Activated CD8-positive, alpha-beta memory T cell treated with anti-CD3 and anti-CD28 coated beads, Interleukin-2, amount 50 U/mL, for 24 hours (primary cell): ENCODE measurements around the gene ZNF587B.
"Not testable (repeated sequence)": the region's sequence is repeated elsewhere in the genome, so short reads cannot be mapped to it uniquely, and the experiment has no call there.

Experiments
- DNase-seq: peaks from one replicate; pipeline ENCODE4 v3.0.0-alpha.2; 2020; ENCODE audit errors: extremely low read depth

Gene ZNF587B

DNA sequence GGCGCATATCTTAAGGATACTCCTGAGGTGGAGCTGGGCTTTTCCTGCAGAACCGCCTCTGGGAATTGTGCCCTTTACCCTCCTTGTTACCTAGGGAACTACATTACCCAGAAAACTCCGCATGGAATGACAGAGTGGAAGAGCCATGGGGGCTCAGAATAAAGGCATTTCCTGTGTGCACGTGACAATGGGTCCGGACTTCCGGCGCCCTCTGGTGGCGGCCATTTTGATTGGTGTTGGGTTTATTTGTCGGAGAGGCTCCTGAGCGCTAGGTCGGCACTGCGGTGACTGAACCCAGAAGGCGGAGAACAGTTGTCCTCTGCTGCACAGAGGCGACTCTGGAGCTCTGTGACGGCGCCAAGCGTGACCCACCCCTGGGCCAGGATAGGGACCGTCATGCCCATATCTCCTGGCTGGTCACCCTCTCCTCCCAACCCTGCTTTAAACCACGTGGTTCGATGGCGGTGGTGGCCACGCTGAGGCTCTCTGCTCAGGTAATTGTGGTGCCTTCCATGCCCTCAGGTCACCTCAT lies at the start of gene ZNF587B:
ZNF587B (plus strand) TSS at position 229 of the 532 bp plus-strand sequence; CDS start at position 459, 230 bp downstream.
- no peak for DNase-seq

GRCh38 chr19:57786286-57786685 lies 43.8 kb upstream of the ZNF587B start:
- DNase-seq = no peak

DNA sequence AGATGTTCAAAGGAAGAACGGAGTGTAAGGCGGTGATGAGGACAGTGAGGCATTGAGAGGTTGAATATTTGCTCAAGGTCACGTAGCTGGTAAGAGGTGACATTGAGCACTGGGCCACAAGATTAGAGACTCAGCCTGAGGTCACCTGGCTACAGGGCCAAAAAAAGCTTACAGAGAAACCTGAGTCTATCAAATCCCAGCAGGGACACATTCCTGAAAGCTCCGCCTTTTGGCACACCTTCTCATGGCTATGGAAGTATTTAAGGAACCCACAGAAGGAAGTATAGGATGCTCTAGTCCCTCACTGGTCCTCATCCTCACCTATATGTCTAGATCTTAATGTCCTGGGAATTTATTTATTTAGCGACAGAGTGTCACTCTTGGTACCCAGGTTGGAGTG lies 43.2 kb upstream of the ZNF587B start:
- DNase-seq = no peak

DNA sequence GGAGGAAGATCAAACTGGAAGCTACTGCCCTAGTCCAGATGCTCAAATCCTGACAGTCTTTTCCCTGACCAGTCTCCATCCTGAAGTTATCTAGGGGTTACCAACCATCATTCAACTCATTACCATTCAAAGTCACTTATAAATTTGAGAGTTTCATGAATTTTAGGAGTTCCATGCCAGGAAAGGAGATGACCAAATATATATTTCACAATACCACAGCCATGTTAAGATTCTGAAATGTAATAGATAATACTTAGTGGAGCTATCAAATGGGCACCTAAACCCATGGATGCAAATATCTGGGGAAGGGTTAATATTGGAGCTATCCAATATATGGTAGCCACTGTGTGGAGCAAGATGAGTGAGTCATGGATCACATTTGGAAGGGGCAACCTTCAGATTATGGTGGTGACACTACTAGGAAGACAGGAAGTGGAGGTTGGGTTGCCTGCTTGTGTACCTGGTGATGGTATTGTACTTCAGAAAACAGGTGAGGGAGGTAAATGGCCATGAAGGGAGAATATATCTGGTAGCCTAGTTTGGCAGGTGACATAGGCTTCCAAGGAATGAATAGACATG lies 41.9 kb upstream of the ZNF587B start:
- no peak for DNase-seq

GRCh38 chr19:57789288-57789687 lies 40.8 kb upstream of the ZNF587B start:
- no peak for DNase-seq

- not testable (repeated sequence) for DNase-seq
Observed at GRCh38 chr19:57796580-57796979, 33.5 kb upstream of the ZNF587B start.

- no peak for DNase-seq
Observed at GRCh38 chr19:57800696-57801095, 29.4 kb upstream of the ZNF587B start.

DNA sequence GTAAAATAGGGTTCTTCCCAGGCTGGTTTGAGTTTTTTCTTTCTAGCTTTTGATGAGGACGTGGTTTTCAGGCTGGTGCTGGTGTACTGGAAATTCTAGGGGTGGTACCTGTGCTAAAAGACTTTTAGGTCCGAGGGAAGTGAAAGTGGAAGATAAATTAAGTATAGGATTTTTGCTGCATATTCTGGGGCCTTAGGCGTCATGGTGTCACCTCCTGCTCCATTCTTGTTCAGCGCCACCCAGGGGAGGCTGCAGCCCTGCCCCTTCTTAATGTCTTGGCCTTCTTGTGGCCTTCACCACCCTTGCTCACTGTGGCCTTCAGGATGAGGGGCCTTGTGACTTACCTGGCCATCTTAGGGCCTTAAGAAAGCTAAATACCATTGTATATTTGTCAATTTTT lies 27.8 kb upstream of the ZNF587B start:
- no peak for DNase-seq

GRCh38 chr19:57803265-57803593 lies 26.9 kb upstream of the ZNF587B start:
- DNase-seq = no peak

GRCh38 chr19:57803594-57804325 lies 26.3 kb upstream of the ZNF587B start:
- DNase-seq = no peak

DNA sequence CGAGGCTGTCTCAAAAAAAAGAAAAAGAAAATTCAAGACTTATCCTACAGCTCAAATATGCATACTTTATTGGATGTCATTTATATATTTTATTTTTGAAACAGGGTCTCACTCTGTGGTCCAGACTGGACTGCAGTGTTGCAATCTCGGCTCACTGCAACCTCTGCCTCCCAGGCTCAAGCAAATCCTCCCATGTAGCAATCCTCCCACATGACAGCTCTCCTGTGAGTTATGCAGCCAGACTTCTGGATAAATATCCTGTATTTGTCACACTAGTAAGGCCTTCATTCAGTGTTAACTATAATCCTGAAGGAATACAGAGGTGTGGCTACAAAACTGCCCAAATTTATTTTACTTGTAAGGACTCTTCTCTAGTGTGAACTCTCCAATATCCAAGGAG lies 22.6 kb upstream of the ZNF587B start:
- no peak for DNase-seq

DNA sequence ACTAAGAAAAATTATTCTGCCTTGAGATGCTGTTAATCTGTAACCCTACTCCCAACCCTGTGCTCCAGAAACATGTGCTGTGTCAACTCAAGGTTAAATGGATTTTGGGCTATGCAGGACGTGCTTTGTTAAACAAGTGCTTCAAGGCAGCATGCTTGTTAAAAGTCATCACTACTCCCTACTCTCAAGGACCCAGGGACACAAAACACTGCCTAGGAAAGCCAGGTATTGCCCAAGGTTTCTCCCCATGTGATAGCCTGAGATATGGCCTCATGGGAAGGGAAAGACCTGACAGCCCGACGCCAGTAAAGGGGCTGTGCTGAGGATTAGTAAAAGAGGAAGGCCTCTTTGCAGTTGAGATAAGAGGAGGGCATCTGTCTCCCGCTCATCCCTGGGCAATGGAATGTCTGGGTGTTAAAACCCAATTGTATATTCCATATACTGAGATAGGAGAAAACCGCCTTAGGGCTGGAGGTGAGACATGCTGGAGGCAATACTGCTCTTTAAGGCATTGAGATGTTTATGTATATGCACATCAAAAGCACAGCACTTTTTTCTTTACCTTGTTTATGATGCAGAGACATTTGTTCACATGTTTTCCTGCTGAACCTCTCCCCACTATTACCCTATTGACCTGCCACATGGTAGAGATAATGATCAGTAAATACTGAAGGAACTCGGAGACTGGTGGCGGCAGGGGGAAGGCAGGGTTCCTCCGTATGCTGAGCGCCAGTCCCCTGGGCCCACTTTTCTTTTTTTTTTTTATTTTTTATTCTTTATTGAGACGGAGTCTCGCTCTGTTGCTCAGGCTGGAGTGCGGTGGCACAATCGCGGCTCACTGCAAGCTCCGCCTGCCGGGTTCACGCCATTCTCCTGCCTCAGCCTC lies 19.4 kb upstream of the ZNF587B start:
- DNase-seq = not testable (repeated sequence)

DNA sequence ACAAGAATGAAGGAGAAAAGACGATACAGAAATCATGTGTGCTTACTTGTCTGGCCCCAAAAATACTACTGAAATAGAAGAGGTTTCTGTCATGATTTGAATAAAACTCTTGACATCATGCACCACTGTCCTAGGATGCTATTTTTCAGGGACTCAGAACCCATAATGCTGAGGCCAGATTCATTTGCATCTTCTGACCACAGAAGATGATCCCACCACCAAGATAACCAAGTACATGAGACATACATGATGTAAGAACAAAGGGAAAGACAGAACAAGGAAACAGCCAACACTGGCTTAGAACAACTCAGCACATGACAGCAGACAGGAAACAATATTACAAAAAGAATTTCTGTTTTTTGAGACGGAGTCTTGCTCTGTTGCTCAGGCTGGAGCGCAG lies 17.9 kb upstream of the ZNF587B start:
- DNase-seq = no peak

DNA sequence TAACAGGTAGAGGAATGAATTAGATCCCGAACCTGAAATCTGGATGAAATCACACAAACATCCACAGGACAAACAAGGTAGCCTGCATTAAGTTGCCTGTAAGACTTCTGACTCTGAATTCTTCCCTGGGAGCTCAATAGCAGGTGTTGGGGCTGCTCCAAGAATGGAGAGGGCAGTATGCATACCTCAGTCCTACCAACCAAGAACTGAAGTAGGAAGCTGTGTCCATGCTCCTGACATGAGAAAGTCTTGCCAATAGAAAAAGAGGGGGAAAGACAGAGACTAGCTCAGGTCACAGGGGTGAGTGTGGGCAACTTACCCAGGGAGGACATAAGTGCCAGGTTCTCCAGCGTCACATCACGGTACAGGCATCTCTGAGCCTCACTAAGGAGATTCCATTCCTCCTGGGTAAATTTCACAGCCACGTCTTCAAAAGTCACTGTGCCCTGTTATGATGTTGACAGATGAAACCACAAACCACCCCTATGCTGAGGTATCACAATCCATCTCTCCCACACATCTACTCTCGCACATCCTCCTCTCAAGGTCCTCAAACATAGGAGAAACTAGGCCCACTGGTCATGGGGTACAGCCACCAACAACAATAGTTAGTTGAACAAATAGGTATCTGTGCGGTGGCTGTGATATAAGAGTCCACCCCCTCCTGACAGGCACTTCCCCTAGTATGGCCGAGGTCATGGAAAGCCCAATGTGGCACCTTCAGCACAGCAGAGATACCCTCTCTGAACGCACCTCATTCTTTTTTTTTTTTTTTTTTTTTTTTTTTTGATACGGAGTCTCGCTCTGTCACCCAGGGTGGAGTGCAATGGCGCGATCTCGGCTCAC lies 16.9 kb upstream of the ZNF587B start:
- DNase-seq = not testable (repeated sequence)

- no peak for DNase-seq
Observed at GRCh38 chr19:57813919-57814504, 16.1 kb upstream of the ZNF587B start.

DNA sequence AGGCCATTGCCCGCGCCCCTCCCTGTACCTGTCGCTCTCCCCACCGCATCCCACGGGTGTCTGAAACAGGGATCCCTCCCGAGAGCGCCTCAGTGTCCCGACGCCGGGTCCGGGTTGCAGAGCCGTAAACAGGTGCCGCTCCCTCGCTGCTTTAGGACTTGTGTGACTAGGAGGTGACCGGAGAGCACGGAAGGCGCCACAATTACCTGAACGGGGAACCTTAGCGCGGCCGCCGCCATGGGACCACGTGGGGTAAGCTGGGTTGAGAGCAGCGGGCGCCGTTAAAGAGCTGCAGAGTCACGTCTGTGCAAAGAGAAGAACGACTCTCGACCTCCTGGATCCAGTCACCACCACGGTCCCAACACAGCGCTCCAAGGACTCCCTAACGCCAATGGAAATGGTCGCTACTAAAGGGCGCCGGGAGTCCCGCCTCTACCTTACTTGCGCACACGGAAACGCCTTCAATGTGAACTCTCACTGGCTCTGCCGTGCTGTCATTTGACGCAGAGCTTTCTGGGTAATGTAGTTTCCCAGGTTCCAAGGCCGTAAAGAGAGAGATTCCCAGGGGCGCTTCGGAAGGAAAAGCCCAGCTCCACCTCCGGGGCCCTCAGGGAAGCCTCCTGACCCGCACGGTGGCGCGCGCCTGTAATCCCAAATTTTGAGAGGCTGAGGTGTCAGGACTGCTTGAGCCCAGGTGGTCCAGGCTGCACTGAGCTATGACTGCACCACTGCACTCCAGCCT lies 15.4 kb upstream of the ZNF587B start, which contains the start of gene ZNF552:
ZNF552 (minus strand) TSS at position 409 of the 742 bp plus-strand sequence; CDS start at position 239, 170 bp downstream.
- peak; percentile 42 for DNase-seq

DNA sequence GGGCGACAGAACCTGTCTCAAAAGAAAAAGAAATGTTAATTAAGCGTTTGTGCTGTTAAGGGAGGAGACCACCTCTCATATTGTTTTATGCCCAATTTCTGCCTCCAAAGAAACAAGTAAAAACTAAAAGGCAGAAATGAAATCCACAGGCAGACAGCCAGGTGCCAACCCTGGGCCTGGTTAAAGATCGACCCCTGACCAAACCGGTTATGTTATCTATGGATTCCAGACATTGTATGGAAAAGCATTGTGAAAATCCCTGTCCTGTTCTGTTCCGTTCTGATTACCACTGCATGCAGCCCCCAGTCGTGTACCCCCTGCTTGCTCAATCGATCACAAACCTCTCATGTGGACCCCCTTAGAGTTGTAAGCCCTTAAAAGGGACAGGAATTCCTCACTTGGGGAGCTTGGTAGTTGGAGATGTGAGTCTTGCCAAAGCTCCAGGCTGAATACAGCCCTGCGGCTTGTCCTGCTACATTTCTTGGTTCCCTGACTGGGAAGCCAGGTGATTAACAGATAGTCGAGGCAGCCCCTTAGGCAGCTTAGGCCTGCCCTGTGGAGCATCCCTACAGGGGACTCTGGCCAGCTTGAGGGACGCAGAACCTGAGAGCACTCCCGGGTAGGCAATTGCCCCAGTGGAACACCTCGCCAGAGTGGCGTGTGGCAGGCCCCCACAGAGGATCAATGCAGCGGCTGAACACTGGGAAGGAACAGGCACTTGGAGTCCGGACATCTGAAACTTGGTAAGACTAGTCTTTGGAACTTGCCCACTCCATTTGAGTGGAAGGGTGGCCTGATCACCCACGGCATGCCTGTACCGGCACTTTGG lies 14.6 kb upstream of the ZNF587B start:
- DNase-seq = no peak

DNA sequence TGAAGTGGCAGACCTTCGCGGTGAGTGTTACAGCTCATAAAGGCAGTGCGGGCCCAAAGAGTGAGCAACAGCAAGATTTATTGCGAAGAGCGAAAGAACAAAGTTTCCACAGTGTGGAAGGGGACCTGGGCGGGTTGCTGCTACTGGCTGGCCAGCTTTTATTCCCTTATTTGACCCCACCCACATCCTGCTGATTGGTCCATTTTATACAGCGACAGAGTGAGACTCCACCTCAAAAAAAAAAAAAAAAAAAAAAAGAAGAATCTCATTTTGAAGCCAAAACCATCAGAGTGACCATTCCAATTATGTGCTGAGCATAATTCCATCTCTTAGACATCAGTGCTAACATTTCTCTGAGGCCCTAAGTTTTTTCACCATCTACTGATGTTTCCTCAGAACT lies 13.4 kb upstream of the ZNF587B start:
- no peak for DNase-seq

DNA sequence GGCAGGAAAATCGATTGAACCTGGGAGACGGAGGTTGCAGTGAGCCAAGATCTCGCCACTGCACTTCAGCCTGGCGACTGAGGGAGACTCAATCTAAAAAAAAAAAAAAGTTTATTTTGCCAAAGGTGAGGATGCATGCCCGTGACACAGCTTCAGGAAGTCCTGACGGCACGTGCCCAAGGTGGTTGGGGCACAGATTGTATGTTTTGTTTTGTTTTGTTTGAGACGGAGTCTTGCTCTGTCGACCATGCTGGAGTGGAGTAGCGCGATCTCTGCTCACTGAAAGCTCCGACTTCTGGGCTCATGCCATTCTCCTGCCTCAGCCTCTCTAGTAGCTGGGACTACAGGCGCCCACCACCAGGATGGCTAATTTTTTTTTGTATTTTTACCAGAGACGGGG lies 12.1 kb upstream of the ZNF587B start:
- no peak for DNase-seq
